Measurements from ENCODE around the gene KRT6A.

KRT6A gene

DNA sequence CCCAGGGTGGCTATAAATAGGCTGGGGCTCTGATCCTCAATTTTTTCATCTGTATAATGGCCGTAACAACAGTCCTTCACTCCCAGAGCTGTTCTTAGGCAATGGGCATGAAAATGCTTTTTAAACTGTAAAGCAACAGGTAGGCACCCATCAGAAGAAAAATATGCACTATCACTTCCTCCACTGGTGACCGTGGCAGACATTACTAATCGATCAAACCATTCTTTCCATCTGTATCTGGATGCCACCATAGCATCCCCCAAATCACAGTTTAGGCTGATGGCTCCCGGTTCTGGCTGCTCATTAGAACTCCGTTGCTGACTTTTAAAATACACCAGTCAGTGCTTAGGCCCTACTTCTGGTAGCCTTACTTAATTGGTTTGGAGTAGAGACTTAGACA lies 48.7 kb upstream of the KRT6A start:
- no peak for ATAC-seq
- TF ChIP-seq TOX (CRISPR knock-in tag; IDR thresholded peaks at IDR 0.05; ENCODE audit: borderline replicate concordance) (no peak), TSHZ2 (CRISPR knock-in tag; IDR thresholded peaks at IDR 0.05) (no peak), ZNF8 (CRISPR knock-in tag; IDR thresholded peaks at IDR 0.05) (no peak), ARNTL (CRISPR knock-in tag; IDR thresholded peaks at IDR 0.05; ENCODE audit: borderline replicate concordance, low read depth) (no peak), CREB5 (CRISPR knock-in tag; IDR thresholded peaks at IDR 0.05; ENCODE audit: low read depth) (no peak), ZC3H10 (CRISPR knock-in tag; IDR thresholded peaks at IDR 0.05) (no peak), PPARA (CRISPR knock-in tag; IDR thresholded peaks at IDR 0.05; ENCODE audit: borderline replicate concordance) (no peak), ISL1 (CRISPR knock-in tag; IDR thresholded peaks at IDR 0.05) (no peak), CSDC2 (CRISPR knock-in tag; IDR thresholded peaks at IDR 0.05) (no peak), ZNF70 (CRISPR knock-in tag; IDR thresholded peaks at IDR 0.05) (no peak), SNAI2 (CRISPR knock-in tag; IDR thresholded peaks at IDR 0.05) (no peak), CSRNP3 (CRISPR knock-in tag; IDR thresholded peaks at IDR 0.05) (no peak), ZFP30 (CRISPR knock-in tag; IDR thresholded peaks at IDR 0.05) (no peak), ESRRG (CRISPR knock-in tag; IDR thresholded peaks at IDR 0.05) (no peak), ZFP3 (CRISPR knock-in tag; IDR thresholded peaks at IDR 0.05) (no peak), TCF4 (CRISPR knock-in tag; IDR thresholded peaks at IDR 0.05; ENCODE audit: borderline replicate concordance) (no peak)
- TF ChIP-seq, protein P1, sequence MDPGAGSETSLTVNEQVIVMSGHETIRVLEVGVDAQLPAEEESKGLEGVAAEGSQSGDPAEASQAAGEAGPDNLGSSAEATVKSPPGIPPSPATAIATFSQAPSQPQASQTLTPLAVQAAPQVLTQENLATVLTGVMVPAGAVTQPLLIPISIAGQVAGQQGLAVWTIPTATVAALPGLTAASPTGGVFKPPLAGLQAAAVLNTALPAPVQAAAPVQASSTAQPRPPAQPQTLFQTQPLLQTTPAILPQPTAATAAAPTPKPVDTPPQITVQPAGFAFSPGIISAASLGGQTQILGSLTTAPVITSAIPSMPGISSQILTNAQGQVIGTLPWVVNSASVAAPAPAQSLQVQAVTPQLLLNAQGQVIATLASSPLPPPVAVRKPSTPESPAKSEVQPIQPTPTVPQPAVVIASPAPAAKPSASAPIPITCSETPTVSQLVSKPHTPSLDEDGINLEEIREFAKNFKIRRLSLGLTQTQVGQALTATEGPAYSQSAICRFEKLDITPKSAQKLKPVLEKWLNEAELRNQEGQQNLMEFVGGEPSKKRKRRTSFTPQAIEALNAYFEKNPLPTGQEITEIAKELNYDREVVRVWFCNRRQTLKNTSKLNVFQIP (CRISPR knock-in tag; IDR thresholded peaks at IDR 0.05; ENCODE audit: borderline replicate concordance, low read depth) = no peak

- no peak for ATAC-seq
- TF ChIP-seq ZFP3 (CRISPR knock-in tag; IDR thresholded peaks at IDR 0.05) (no peak), ZC3H10 (CRISPR knock-in tag; IDR thresholded peaks at IDR 0.05) (no peak), ZNF8 (CRISPR knock-in tag; IDR thresholded peaks at IDR 0.05) (no peak), CREB5 (CRISPR knock-in tag; IDR thresholded peaks at IDR 0.05; ENCODE audit: low read depth) (no peak)
Observed at GRCh38 chr12:52540531-52540930, 47.5 kb upstream of the KRT6A start.

DNA sequence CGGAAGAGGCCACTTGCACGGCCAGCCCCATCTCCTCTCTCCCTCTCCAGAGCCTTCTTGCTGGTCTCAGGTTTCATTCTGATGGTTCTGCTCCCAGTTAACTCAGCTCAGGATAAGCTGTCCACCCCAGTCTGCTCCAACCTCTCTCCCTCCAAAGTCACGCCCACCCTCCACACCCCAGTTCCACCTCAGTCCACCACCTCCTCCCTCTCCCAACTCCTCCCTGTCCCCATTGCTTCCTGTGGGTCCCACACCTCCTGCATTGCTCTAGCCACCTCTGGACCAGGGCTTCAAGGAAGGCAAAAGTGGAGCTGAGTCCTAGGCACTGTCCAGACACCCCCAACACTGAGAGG lies 46.7 kb upstream of the KRT6A start:
- no peak for ATAC-seq
- TF ChIP-seq ESRRG (CRISPR knock-in tag; IDR thresholded peaks at IDR 0.05) = no peak

- TF ChIP-seq ESRRG (CRISPR knock-in tag; IDR thresholded peaks at IDR 0.05) (no peak), SNAI2 (CRISPR knock-in tag; IDR thresholded peaks at IDR 0.05) (no peak), ARNTL (CRISPR knock-in tag; IDR thresholded peaks at IDR 0.05; ENCODE audit: borderline replicate concordance, low read depth) (no peak), ISL1 (CRISPR knock-in tag; IDR thresholded peaks at IDR 0.05) (no peak), CSDC2 (CRISPR knock-in tag; IDR thresholded peaks at IDR 0.05) (no peak), PATZ1 (CRISPR knock-in tag; IDR thresholded peaks at IDR 0.05; ENCODE audit: borderline replicate concordance) (no peak), ZFP3 (CRISPR knock-in tag; IDR thresholded peaks at IDR 0.05) (no peak), TOX (CRISPR knock-in tag; IDR thresholded peaks at IDR 0.05; ENCODE audit: borderline replicate concordance) (no peak), CREB5 (CRISPR knock-in tag; IDR thresholded peaks at IDR 0.05; ENCODE audit: low read depth) (no peak), CSRNP3 (CRISPR knock-in tag; IDR thresholded peaks at IDR 0.05) (no peak)
- ATAC-seq = no peak
Observed at GRCh38 chr12:52539083-52539820, 46.2 kb upstream of the KRT6A start.
